ENCODE data around the gene ACSM4.
"Not testable (repeated sequence)": the region's sequence is repeated elsewhere in the genome, so short reads cannot be mapped to it uniquely, and the experiment has no call there.

The ACSM4 gene

DNA sequence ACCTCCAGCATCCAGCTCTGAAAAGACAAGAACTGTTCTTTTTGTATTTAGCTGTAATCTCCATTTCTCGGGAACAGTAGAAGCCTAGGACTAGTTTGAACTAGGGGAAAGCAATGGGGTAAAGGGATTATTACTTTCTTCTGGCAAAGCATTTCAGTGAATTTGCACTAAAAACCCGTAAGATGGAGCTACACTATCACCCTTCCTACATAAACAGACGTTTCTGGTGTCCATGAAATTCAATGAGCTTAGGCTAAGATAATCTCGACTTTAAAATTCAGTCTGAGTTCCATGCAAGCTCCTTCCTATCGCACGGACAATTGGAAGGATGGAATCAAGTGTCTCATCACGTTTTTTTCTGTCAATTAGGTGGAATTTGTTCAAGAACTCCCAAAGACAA, 24.0 kb downstream of the ACSM4 start:
- H3K4me1 ChIP-seq (ENCODE audit: control insufficient read depth, insufficient read depth, low read length) = no peaks in the 10 kb centered on the region
- no peak overlapping the region for H3K4me3 ChIP-seq (ENCODE audit: low read length in 2 of 2)
- no peaks in the 10 kb centered on the region for H3K36me3 ChIP-seq (ENCODE audit: control insufficient read depth in 2 of 2, insufficient read depth in 2 of 2, low read length in 2 of 2)
- H3K27me3 ChIP-seq (ENCODE audit: control insufficient read depth in 1 of 2, insufficient read depth in 2 of 2, low read length in 2 of 2) = no peaks in the 10 kb centered on the region
- H3K9ac ChIP-seq (ENCODE audit: low read length in 2 of 2) = no peak overlapping the region
- H3K27ac ChIP-seq (ENCODE audit: low read length) = no peak overlapping the region
- H3K9me3 ChIP-seq (ENCODE audit: control insufficient read depth in 2 of 2, low read length in 2 of 2) = no peaks in the 10 kb centered on the region

DNA sequence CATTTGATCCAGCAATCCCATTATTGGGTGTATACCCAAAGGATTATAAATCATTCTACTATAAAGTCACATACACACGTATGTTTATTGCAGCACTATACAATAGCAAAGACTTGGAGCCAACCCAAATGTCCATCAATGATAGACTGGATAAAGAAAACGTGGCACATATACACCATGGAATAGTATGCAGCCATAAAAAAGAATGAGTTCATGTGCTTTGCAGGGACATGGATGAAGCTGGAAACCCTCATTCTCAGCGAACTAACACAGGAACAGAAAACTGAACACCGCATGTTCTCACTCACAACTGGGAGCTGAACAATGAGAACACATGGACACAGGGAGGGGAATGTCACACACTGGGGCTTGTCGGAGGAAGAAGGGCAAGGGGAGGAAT, 33.9 kb downstream of the ACSM4 start:
- not testable (repeated sequence) for H3K27ac ChIP-seq (ENCODE audit: low read length); H3K9ac ChIP-seq (ENCODE audit: low read length in 2 of 2); H3K9me3 ChIP-seq (ENCODE audit: control insufficient read depth in 2 of 2, low read length in 2 of 2); H3K36me3 ChIP-seq (ENCODE audit: control insufficient read depth in 2 of 2, insufficient read depth in 2 of 2, low read length in 2 of 2); H3K27me3 ChIP-seq (ENCODE audit: control insufficient read depth in 1 of 2, insufficient read depth in 2 of 2, low read length in 2 of 2); H3K4me3 ChIP-seq (ENCODE audit: low read length in 2 of 2); H3K4me1 ChIP-seq (ENCODE audit: control insufficient read depth, insufficient read depth, low read length)

DNA sequence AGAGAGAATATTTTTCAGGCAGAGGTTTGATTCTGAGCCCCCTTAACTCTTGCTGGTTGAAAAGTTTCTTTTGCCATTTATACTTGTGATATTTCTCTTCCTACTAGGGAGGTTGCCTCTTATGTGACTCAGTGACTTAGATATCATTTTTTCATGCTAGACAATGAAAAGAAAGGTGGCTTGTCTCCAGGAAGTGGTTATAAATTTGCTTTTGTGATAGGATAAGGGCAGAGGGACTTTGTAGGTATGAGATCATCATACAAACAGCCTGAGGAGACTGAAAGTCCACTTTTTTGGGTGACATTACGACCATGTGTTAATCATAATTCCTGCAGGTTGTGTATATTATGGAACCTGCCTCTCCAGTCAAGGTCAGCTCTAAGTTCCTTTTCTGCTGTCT, 35.8 kb downstream of the ACSM4 start:
- Histone ChIP-seq H3K4me3 (ENCODE audit: low read length in 2 of 2) (no peak overlapping the region), H3K4me1 (ENCODE audit: control insufficient read depth, insufficient read depth, low read length) (no peaks in the 10 kb centered on the region), H3K27ac (ENCODE audit: low read length) (no peak overlapping the region), H3K36me3 (ENCODE audit: control insufficient read depth in 2 of 2, insufficient read depth in 2 of 2, low read length in 2 of 2) (no peaks in the 10 kb centered on the region), H3K27me3 (ENCODE audit: control insufficient read depth in 1 of 2, insufficient read depth in 2 of 2, low read length in 2 of 2) (no peaks in the 10 kb centered on the region), H3K9me3 (ENCODE audit: control insufficient read depth in 2 of 2, low read length in 2 of 2) (peaks cover 0 to 2% of the 10 kb centered on the region in 2 donors), H3K9ac (ENCODE audit: low read length in 2 of 2) (no peak overlapping the region)

DNA sequence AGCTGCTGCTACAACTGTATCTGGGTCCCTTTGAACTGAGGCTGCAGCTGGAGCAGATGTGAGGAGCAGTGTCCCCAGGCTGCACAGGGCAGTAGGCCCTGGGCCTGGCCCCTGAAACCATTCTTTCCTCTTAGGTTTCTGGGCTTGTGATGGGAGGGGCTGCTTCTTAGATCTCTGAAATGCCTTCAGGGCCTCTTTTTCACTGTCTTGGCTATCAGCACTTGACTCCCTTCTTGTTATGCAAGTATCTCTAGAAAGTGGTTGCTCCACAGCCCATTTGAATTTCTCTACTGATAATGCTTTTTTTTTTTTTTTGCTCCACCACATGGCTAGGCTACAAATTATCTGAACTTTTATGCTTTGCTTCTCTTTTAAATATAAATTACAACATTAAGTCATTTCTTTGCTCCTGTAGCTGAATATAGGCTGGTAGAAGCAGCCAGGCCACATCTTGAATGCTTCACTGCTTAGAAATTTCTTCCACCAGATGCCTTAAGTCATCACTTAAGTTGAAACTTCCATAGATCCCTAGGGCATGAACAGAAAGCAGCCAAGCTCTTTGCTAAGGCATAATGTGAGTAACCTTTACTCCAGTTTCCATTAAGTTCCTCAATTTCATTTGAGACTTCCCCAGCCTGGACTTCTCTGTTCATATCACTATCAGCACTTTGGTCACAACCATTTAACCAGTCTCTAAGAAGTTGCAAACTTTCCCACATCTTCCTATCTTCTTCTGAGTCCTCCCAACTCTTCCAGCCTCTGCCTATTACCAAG, 41.1 kb downstream of the ACSM4 start:
- Histone ChIP-seq H3K4me1 (ENCODE audit: control insufficient read depth, insufficient read depth, low read length) (no peaks in the 10 kb centered on the region), H3K9me3 (ENCODE audit: control insufficient read depth in 2 of 2, low read length in 2 of 2) (no peaks in the 10 kb centered on the region), H3K27ac (ENCODE audit: low read length) (no peak overlapping the region), H3K9ac (ENCODE audit: low read length in 2 of 2) (no peak overlapping the region), H3K36me3 (ENCODE audit: control insufficient read depth in 2 of 2, insufficient read depth in 2 of 2, low read length in 2 of 2) (no peaks in the 10 kb centered on the region), H3K4me3 (ENCODE audit: low read length in 2 of 2) (no peak overlapping the region), H3K27me3 (ENCODE audit: control insufficient read depth in 1 of 2, insufficient read depth in 2 of 2, low read length in 2 of 2) (no peaks in the 10 kb centered on the region)

DNA sequence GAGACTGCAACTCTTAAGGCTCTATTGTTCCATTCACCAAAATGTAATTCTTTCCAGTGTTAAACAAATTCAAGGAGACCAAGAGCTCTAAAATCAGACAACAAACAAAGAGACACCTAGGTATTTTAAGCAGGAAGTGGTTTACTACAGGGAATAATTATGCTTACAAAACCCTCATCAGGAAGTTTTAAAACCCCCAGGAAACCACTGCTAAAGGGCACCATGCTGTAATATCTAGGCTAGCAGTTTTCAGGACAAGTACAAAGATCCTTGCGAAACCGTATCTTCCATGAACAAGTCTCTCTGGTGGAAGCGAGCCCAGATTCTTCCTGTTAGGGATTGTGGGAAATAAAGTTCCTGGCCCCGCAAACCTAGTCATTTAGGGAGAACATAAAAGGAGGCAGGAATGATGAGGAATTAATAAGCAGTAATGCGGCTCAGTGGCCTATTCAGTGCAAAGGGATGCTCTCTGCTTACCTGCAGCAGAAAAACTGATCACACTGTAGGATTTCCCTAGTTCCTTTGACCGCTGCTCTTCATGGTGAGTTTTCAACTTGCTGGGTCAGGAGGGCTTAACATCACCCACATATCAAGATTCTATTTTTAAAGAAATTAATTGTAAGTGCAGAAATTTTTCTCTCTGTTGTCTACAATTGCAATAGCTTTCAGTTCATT, 42.8 kb downstream of the ACSM4 start:
- H3K36me3 ChIP-seq (ENCODE audit: control insufficient read depth in 2 of 2, insufficient read depth in 2 of 2, low read length in 2 of 2) = no peaks in the 10 kb centered on the region
- H3K27ac ChIP-seq (ENCODE audit: low read length) = no peak overlapping the region
- H3K4me3 ChIP-seq (ENCODE audit: low read length in 2 of 2) = no peak overlapping the region
- no peak overlapping the region for H3K9ac ChIP-seq (ENCODE audit: low read length in 2 of 2)
- H3K27me3 ChIP-seq (ENCODE audit: control insufficient read depth in 1 of 2, insufficient read depth in 2 of 2, low read length in 2 of 2) = no peaks in the 10 kb centered on the region
- no peaks in the 10 kb centered on the region for H3K9me3 ChIP-seq (ENCODE audit: control insufficient read depth in 2 of 2, low read length in 2 of 2)
- H3K4me1 ChIP-seq (ENCODE audit: control insufficient read depth, insufficient read depth, low read length) = no peaks in the 10 kb centered on the region

DNA sequence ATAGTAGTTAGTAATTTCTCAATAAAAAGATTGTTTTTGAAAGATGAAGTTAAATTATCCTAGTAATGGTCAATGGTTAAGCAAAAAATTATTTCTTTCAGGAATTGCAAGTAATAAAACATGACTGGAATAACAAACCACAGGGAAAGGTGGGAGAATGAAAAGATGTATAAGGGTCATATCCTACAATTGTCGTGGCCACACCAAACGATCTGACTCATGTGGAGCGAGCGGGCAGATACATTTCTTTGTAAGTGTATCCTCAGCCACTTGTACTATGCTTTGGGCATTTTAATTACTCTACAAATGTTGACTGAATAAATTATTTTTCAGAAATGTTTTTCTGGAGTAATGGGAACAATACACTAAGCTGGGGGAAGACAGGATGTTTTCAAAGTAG, 45.5 kb downstream of the ACSM4 start:
- no peak overlapping the region for H3K27ac ChIP-seq (ENCODE audit: low read length)
- H3K4me3 ChIP-seq (ENCODE audit: low read length in 2 of 2) = no peak overlapping the region
- H3K4me1 ChIP-seq (ENCODE audit: control insufficient read depth, insufficient read depth, low read length) = no peaks in the 10 kb centered on the region
- H3K27me3 ChIP-seq (ENCODE audit: control insufficient read depth in 1 of 2, insufficient read depth in 2 of 2, low read length in 2 of 2) = no peaks in the 10 kb centered on the region
- no peaks in the 10 kb centered on the region for H3K9me3 ChIP-seq (ENCODE audit: control insufficient read depth in 2 of 2, low read length in 2 of 2)
- no peak overlapping the region for H3K9ac ChIP-seq (ENCODE audit: low read length in 2 of 2)
- no peaks in the 10 kb centered on the region for H3K36me3 ChIP-seq (ENCODE audit: control insufficient read depth in 2 of 2, insufficient read depth in 2 of 2, low read length in 2 of 2)

DNA sequence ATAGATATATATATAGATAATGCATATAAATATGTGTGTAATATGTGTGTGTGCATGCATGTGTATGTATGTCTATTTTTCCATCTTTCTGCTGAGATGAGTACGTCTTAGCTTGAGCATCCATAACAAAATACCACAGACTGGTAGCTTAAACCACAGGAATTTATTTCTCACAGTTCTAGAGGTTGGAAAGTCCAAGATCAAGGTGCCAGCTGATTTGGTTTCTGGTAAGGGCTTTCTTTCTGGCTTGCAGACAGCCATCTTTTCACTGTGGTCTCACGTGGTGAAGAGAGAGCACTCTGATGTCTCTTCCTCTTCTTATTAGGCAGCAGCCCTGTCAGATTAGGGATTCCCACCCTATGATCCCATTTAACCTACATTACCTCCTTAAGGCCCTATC, 47.3 kb downstream of the ACSM4 start:
- Histone ChIP-seq H3K9me3 (ENCODE audit: control insufficient read depth in 2 of 2, low read length in 2 of 2) (no peaks in the 10 kb centered on the region), H3K36me3 (ENCODE audit: control insufficient read depth in 2 of 2, insufficient read depth in 2 of 2, low read length in 2 of 2) (no peaks in the 10 kb centered on the region), H3K27me3 (ENCODE audit: control insufficient read depth in 1 of 2, insufficient read depth in 2 of 2, low read length in 2 of 2) (no peaks in the 10 kb centered on the region), H3K4me1 (ENCODE audit: control insufficient read depth, insufficient read depth, low read length) (no peaks in the 10 kb centered on the region), H3K27ac (ENCODE audit: low read length) (no peak overlapping the region), H3K4me3 (ENCODE audit: low read length in 2 of 2) (no peak overlapping the region), H3K9ac (ENCODE audit: low read length in 2 of 2) (no peak overlapping the region)

DNA sequence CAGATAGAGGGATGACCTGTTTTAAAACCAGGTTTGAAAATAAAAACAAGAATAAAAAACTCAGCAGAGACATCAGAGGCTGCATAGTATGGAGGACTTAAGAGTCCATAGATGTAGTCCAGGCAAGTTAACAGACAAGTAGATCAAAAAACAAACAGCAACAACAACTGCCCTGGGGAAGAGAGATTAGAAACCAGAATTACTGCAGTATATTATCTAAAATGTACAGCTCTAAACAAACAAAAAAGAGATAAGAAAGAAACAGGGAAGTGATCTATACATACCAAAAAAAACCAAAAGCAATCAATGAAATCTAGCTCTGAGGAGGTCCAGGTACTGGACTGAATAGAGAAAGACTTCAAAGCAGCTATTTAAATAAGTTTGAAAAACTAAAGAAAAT, 48.8 kb downstream of the ACSM4 start:
- H3K27me3 ChIP-seq (ENCODE audit: control insufficient read depth in 1 of 2, insufficient read depth in 2 of 2, low read length in 2 of 2) = no peaks in the 10 kb centered on the region

DNA sequence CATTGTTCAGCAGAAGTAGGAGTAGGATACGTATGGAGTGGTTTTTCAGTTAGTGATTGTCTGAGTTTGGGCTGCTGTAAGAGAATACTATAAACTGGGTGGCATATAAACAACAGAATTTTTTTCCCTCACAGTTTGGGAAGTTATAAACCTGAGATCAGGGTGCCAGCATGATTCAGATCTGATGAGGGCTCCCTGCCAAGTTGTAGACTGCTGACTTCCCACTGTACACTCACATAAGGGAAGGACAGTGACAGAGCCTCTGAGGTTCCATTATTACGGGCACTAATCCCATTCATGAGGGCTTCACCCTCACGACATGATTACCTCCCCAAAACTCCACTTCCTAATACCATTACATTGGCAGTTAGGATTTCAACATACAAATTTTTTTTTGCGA, 50.7 kb downstream of the ACSM4 start:
- no peak overlapping the region for H3K27ac ChIP-seq (ENCODE audit: low read length)
- no peaks in the 10 kb centered on the region for H3K27me3 ChIP-seq (ENCODE audit: control insufficient read depth in 1 of 2, insufficient read depth in 2 of 2, low read length in 2 of 2)
- H3K4me3 ChIP-seq (ENCODE audit: low read length in 2 of 2) = no peak overlapping the region
- H3K4me1 ChIP-seq (ENCODE audit: control insufficient read depth, insufficient read depth, low read length) = no peaks in the 10 kb centered on the region
- H3K36me3 ChIP-seq (ENCODE audit: control insufficient read depth in 2 of 2, insufficient read depth in 2 of 2, low read length in 2 of 2) = no peaks in the 10 kb centered on the region
- no peak overlapping the region for H3K9ac ChIP-seq (ENCODE audit: low read length in 2 of 2)
- H3K9me3 ChIP-seq (ENCODE audit: control insufficient read depth in 2 of 2, low read length in 2 of 2) = no peaks in the 10 kb centered on the region

More for the DNA sequence above, 48.8 kb downstream of the ACSM4 start:
- Histone ChIP-seq H3K27ac (ENCODE audit: low read length) (no peak overlapping the region), H3K9ac (ENCODE audit: low read length in 2 of 2) (no peak overlapping the region), H3K9me3 (ENCODE audit: control insufficient read depth in 2 of 2, low read length in 2 of 2) (no peaks in the 10 kb centered on the region), H3K4me3 (ENCODE audit: low read length in 2 of 2) (no peak overlapping the region), H3K4me1 (ENCODE audit: control insufficient read depth, insufficient read depth, low read length) (no peaks in the 10 kb centered on the region), H3K36me3 (ENCODE audit: control insufficient read depth in 2 of 2, insufficient read depth in 2 of 2, low read length in 2 of 2) (no peaks in the 10 kb centered on the region)

DNA sequence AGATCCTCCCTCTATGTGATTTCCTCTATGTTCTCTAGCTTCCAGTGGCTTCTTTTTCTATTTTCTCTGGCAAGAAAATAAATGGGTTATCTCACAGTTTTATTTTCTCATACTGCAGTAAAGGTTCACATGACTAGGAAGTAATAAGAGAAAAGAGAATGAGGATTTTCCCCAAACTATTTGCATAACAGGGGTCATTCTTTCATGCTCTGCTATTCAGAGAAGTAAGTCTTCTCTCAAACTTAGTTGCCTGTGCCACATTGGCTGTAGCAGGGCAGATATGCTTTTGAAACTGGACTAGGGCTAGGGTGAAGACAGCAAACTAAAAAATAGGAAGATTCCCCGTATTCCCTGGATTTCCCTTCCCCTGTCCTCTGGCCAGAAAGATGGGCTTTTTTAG, 57.4 kb downstream of the ACSM4 start:
- Histone ChIP-seq H3K27me3 (ENCODE audit: control insufficient read depth in 1 of 2, insufficient read depth in 2 of 2, low read length in 2 of 2) (no peaks in the 10 kb centered on the region), H3K4me1 (ENCODE audit: control insufficient read depth, insufficient read depth, low read length) (no peaks in the 10 kb centered on the region), H3K27ac (ENCODE audit: low read length) (no peak overlapping the region), H3K9ac (ENCODE audit: low read length in 2 of 2) (no peak overlapping the region), H3K36me3 (ENCODE audit: control insufficient read depth in 2 of 2, insufficient read depth in 2 of 2, low read length in 2 of 2) (no peaks in the 10 kb centered on the region), H3K4me3 (ENCODE audit: low read length in 2 of 2) (no peak overlapping the region), H3K9me3 (ENCODE audit: control insufficient read depth in 2 of 2, low read length in 2 of 2) (no peaks in the 10 kb centered on the region)

DNA sequence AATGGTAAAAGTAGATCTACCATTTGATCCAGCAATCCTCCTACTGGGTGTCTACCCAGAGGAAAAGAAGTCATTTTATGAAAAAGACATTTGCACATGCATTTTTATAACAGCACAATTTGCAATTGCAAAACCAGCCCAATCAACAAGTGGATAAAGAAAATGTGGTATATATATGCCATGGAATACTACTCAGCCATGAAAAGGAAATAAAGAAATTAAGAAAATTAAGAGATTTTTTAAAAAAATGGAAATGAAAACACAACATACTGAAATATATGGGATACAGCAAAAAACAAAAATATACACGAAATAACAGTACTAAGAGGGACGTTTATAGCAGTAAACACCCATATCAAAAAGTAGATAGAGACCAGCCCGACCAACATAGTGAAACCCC, 58.9 kb downstream of the ACSM4 start:
- no peaks in the 10 kb centered on the region for H3K36me3 ChIP-seq (ENCODE audit: control insufficient read depth in 2 of 2, insufficient read depth in 2 of 2, low read length in 2 of 2)
- no peak overlapping the region for H3K9ac ChIP-seq (ENCODE audit: low read length in 2 of 2)
- H3K4me3 ChIP-seq (ENCODE audit: low read length in 2 of 2) = no peak overlapping the region
- no peaks in the 10 kb centered on the region for H3K27me3 ChIP-seq (ENCODE audit: control insufficient read depth in 1 of 2, insufficient read depth in 2 of 2, low read length in 2 of 2)
- H3K9me3 ChIP-seq (ENCODE audit: control insufficient read depth in 2 of 2, low read length in 2 of 2) = no peaks in the 10 kb centered on the region
- no peaks in the 10 kb centered on the region for H3K4me1 ChIP-seq (ENCODE audit: control insufficient read depth, insufficient read depth, low read length)
- H3K27ac ChIP-seq (ENCODE audit: low read length) = no peak overlapping the region
